ENCODE data around the gene MAPK13. TPM values are rescaled to one million over a fixed set of nuclear protein-coding genes. Genes with fewer than 3 reads are reported as not detected.
"Not testable (repeated sequence)": the region's sequence is repeated elsewhere in the genome, so short reads cannot be mapped to it uniquely, and the experiment has no call there.

MAPK13 gene
- total RNA-seq, 1 experiment from 2014 or later: 103 TPM

DNA sequence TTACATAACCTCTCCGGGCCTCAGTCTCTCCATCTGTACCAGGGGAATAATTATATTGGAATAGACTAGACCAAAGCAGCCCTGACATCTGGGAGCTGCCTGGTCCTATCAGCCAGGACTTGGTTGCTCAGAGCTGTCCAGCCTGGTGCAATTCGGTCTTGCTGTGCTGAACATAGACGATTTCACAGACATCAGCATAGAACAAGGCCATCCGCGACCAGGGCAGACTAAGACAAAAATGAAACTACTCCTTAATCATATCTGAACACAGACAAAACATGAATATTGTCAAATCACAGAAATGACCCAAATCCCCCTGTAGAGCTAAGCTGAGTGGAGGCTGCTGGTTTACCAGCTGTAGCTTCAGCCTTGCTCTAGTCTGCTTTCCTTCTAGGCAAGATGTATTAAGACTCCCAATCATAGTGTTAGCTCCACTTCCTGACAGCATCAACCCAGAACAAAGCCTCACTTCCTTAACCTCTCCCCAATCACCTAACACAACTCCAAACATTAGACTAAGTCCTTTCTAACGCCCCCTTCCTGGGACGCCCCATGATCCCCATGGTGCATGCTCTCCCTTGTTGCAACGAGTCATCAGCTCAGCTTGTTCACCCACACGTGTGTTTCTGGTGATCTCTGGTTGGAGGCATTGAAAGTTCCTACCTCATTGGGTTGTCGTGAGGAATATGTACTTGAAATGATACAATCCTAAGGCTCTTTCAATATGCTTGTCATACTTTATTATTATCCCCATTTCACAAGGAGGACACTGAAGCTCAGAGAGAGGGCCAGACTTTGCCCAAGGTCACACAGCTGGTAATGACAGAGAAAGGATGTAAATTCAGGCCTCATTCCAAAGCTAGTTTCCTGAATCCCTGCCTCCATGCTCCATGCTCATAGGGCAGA lies 3.5 kb upstream of the MAPK13 start:
- no peak for DNase-seq (ENCODE audit: low spot score)

DNA sequence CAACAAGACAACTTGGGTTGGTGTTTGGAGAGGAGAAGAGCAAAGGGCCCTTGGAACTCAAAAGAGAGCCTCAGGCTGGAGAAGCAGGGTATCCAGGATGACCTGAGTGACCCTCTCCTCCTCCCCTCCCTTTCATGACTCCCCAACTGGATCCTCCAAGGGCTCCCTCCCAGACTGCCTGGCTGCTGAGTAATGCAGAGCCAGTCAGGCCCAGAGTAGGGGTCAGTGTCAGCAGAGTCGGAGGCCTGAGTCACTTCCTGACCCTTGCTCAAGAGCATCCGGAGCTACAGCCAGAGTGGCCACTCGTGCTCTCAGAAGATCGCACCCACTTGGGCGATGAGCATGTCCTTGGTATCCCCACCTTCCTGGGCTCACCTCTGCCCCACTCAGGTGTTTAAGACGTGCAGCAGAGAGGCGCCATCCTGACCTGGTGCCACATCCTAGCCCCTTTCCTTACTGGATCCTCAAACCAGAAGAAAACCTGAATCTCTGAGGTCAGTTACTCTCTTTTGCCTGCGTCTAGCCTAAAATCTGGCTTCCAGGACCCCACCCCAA lies 2.8 kb upstream of the MAPK13 start:
- DNase-seq (ENCODE audit: low spot score): no peak

DNA sequence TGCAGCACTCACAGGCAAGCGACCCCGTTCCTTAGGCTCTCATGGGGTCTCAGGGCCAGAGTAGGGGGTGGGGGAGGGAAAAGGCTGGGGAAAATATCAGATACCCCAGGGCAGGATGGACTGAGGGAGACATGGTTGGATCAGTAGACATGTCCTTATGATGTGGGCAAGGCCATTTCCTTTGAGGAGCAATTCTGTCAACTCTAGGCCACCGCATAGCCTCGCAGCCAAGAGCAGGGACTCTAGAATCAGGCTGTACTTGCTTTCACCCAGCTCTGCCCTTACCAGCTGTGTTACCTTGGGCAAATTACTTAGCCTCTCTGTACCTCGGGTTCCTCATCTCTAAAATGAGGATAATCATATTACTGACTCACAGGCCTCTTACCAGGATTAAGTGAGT lies 2.2 kb upstream of the MAPK13 start:
- DNase-seq (ENCODE audit: low spot score): no peak

- no peak for DNase-seq (ENCODE audit: low spot score)
Measured at GRCh38 chr6:36128793-36129192, 1.5 kb upstream of the MAPK13 start.

- not testable (repeated sequence) for DNase-seq (ENCODE audit: low spot score)
Measured at GRCh38 chr6:36129334-36129733, 979 bp upstream of the MAPK13 start.

DNA sequence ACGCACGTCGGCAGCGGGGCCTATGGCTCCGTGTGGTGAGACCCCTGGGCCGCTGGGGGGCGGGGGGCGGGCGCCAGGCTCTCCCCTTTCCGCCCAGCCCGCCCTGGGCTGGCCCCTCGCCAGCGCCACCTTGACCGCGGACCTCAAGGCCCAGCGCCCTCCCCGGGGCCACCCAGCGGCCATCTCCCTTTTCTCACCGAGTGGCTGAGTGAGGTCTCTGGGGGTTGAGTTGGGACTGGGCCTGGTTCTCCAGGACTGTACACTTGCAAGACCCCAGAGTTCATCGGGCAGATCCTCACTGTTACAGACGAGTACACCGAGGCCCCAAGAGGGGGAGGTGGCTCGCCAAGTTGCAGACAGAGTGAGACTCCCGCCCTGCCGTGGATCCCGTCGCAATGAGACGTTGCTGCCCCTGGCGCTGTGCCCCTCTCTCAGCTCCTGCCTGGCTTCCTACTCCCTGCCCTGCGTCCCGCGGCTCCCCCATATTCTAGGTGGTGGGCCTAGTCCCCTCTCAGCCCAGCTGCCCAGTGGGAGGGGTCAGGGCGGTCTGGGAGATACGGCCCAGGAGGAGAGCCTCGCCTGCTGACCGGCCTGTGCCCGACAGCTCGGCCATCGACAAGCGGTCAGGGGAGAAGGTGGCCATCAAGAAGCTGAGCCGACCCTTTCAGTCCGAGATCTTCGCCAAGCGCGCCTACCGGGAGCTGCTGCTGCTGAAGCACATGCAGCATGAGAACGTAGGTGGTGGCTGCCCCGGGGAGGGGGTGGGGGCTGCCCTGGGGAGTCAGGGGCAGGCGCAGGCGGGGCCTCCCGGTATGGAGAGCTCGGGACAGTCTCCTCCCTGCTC lies 576 bp downstream of the MAPK13 start:
- peak; percentile 75 for DNase-seq (ENCODE audit: low spot score)

DNA sequence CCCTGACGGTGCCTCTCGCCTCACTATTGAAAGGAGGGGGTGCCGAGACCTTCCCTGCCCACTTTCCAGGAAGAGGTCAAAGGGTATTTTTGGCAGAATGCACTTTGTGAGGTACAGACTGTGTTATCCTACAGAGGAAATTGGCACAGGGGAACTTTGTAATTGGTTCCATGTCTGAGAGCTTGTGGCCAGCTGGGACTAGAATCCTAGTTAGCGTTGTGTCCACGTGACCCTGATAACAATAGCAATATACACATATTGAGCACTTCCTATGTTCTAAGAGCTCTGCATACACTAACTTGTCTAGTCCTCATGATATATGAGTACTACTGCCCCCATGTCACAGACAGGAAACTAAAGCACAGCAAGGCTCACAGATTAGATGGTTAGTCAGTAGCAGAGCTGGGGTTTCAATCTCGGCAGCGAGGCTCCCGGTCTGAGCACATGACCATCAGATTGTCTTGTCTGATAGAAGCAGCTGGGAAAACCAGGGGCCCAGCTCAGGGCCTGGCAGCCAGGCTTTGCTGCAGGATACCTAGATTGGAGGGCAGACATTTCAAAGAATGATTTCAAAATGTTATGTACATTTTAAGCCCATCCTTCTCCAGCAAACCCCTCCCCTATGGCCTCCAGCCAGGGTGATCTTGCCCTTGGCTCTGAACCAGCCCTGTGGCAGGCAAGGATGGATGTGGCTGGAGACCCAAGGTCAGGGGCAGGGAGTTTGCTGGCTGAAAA lies 1.4 kb downstream of the MAPK13 start:
- peak; percentile 63 for DNase-seq (ENCODE audit: low spot score)

GRCh38 chr6:36132246-36132895 lies 2.1 kb downstream of the MAPK13 start:
- DNase-seq (ENCODE audit: low spot score): no peak

DNA sequence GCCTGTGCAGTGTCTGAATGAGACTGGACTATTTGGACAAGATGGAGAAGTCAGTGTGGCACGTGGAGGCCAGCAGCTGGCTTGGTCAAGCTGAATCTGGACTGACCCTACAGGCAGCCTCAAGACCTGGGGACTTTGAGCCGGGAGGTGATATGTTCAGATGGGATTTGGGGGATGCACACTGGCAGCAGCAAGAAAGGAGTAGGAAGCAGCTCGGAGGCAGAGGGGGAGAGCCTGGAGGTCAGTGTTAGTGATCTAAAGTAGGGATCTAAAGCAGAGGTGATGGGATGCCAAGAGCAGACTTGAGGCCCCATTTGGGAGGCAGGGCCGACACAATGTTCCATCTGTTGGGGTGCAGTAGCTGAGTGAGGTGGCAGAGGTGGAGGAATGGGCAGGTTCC lies 2.8 kb downstream of the MAPK13 start:
- DNase-seq (ENCODE audit: low spot score): no peak

DNA sequence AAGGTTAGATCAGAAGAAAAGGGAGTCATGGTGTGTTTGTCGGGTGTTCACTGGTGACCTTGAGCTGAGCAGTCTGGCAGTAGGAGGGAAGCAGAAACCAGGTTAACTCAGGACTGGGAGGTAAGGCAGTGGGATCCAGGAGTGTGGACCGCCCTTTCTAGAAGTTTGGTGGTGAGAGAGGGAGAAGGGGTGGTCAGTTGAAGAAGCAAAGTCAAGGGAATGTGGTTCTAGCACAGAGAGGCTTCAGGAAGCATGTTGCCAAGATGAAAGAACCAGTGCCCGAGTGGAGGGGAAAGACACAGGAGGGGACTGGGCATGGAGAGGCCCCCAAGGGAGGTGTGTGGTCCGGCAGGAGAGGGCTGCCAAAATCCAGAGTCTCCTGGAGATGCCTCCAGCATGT lies 3.6 kb downstream of the MAPK13 start:
- DNase-seq (ENCODE audit: low spot score): no peak

DNA sequence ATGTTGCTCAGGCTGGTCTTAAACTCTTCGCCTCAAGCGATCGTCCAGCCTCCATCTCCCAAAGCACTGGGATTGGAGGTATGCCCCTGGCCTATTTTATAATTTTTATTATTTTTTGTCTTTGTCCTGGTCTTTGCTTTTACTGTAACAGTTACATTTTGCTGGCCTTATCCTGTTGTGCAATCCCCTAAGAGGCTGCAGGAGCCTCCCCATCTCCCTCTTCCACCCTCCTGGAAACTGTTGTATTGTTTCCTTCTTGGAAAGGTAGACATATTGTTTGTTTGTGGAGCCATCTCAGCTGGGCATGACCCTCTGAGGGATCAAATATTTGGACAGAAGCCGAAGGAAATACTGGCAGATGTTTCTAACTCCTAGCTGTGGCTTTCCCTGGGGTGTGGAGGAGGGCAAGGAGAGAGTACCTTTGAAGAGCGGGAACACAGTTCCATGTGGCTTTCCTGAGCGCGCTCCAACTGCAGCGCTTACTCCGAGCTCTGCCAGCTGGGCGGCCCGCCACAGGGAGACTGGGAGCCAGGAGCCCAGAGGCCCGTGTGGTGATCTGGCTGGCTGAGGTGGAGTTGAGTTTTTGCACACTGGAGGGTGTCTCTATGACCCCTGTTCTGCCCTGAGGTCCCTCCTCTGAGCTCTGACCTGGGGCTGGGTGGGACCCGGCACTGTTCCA lies 4.9 kb downstream of the MAPK13 start:
- no peak for DNase-seq (ENCODE audit: low spot score)

- no peak for DNase-seq (ENCODE audit: low spot score)
Measured at GRCh38 chr6:36136034-36136433, 5.7 kb downstream of the MAPK13 start.

DNA sequence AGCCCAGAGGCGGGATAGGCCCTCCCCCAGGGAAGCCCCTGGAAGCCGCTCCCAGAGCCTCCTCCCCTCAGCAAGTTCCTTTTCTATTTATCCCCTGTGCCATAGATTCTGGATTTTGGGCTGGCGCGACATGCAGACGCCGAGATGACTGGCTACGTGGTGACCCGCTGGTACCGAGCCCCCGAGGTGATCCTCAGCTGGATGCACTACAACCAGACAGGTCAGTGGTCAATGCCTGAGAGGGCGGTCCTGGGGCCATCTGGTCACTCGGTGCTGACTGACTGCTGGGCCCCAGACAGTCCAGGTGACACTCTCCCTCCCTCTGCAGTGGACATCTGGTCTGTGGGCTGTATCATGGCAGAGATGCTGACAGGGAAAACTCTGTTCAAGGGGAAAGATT lies 6.2 kb downstream of the MAPK13 start:
- no peak for DNase-seq (ENCODE audit: low spot score)

GRCh38 chr6:36138667-36139066 lies 8.4 kb downstream of the MAPK13 start:
- no peak for DNase-seq (ENCODE audit: low spot score)

DNA sequence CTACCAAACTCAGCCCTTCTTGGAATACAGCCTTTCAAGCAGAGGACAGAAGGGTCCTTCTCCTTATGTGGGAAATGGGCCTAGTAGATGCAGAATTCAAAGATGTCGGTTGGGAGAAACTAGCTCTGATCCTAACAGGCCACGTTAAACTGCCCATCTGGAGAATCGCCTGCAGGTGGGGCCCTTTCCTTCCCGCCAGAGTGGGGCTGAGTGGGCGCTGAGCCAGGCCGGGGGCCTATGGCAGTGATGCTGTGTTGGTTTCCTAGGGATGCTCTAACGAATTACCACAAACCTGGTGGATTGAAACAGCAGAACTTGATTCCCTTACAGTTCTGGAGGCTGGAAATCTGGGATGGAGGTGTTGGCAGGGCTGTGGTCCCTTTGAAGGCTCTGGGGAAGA lies 9.1 kb downstream of the MAPK13 start:
- no peak for DNase-seq (ENCODE audit: low spot score)

DNA sequence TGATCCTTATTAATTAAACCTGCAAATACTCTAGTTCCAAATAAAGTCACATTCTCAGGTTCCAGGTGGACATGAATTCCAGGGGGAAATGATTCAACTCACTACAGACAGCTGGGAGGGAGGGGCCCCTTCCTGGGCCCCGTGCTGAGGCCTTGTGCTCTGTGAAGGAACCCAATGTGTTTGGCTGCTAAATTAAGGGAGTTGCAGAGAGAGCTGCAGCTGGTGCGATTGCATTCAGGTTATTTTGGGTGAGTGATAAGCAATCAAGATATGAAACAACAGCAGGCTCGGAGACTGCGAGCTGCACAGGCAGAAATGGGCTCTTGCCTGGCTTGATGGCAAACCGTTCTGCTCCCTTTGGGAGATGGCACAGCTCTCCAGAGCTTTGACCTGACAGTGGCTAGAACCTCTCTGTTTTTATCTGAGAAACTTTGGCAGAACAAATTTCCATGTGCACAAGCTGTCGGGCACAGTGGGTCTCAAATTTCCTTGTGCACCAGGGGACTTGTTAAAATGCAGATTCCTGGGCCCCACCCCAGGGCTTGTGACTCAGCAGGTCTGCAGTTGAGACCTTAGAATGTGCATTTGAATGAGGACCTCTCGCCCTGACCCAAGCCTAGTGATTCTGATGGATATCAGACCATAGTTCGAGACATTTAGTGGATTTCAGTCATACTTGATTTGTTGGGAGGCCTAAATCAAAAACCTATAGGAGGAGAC lies 9.8 kb downstream of the MAPK13 start:
- no peak for DNase-seq (ENCODE audit: low spot score)

DNA sequence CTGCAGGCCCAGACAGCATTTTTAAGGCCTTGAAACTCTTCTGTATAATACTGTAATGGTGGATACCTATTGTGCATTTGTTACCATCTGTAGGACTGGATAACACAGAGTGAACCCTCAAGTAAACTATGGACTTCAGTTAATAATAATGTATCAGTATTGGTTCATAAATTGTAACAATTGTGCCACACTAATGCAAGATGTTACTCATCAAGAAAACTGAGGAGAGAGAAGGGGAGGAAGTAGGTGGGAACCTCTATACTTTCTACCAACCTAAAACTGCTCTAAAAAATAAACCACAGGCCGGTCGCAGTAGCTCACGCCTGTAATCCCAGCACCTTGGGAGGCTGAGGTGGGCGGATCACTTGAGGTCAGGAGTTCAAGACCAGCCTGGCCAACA lies 10.8 kb downstream of the MAPK13 start:
- DNase-seq (ENCODE audit: low spot score): no peak

GRCh38 chr6:36141961-36142360 lies 11.6 kb downstream of the MAPK13 start:
- no peak for DNase-seq (ENCODE audit: low spot score)

DNA sequence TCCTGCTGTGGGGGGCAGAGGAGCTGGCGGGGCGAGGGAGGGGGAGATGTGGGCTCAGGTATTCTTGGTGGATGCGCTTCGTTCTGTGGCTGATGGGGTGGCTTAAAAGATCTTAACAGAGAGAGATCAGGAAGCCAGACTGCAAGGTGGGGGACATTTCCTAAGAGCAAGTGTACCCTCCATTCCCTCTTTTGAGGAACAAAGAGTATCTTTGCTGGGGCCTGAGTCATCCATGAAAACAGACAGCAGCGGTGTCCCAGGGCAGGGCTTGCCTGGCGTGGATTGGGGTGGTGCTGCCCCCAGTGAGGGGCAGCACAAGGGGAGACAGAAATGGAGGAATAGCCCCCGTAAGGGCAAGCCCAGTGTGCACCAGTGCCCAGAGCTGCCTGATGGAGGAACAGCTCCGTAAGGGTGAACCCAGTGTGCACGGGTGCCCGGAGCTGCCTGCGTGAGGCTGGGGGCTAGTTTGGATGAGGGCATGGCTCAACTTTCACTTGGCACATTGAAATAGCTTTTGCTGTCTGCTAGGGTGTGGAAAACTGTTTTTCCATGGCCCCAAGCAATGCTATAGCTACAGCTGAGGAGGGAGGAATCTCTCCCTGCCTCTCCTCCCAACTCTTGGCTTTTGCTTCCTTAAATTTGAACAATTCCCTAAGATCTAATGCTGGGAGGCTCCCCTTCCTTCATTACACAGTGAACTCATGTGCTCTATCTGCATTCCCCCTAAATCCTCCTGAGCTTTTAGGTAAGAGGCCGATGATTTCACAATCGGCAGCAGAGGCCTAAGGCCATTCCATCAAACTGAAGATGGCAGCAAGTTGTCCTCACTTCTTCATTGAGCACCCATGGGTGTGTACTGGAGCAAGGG lies 12.9 kb downstream of the MAPK13 start:
- DNase-seq (ENCODE audit: low spot score): no peak
